GM12864 (cell line): ENCODE data around the gene IMMP2L.

Experiments
- DNase-seq: peaks from one replicate; pipeline ENCODE4 v3.0.0-alpha.2; 2011; ENCODE audit warnings: low read depth
- H3K4me3 ChIP-seq: 2 replicates; pipeline ENCODE4 v1.5.1; 2011; ENCODE audit warnings: mild to moderate bottlenecking, low read depth, low read length, control low read depth
- CTCF ChIP-seq: IDR thresholded peaks from 2 replicates; pipeline ENCODE4 v1.5.1; 2011; ENCODE audit warnings: low read depth, mild to moderate bottlenecking, moderate library complexity, low read length, control low read depth, inconsistent platforms; ENCODE audit errors: missing control alignments

Gene IMMP2L

GRCh38 chr7:110885474-110885873 is 676.8 kb downstream of the IMMP2L start:
- no peak for DNase-seq
- no peak overlapping the region for H3K4me3 ChIP-seq
- TF ChIP-seq CTCF: no peak

GRCh38 chr7:110881721-110882120 is 680.6 kb downstream of the IMMP2L start:
- no peak for TF ChIP-seq CTCF
- no peak overlapping the region for H3K4me3 ChIP-seq
- DNase-seq: no peak

- no peak for TF ChIP-seq CTCF
- DNase-seq: no peak
- no peak overlapping the region for H3K4me3 ChIP-seq
Observed at GRCh38 chr7:110880971-110881370, 681.3 kb downstream of the IMMP2L start.

GRCh38 chr7:110877016-110877415 is 685.3 kb downstream of the IMMP2L start:
- no peak overlapping the region for H3K4me3 ChIP-seq
- DNase-seq: no peak
- no peak for TF ChIP-seq CTCF

- no peak for DNase-seq
- H3K4me3 ChIP-seq: no peak overlapping the region
- TF ChIP-seq CTCF: no peak
Observed at GRCh38 chr7:110875346-110875745, 686.9 kb downstream of the IMMP2L start.

GRCh38 chr7:110871856-110872255 is 690.4 kb downstream of the IMMP2L start:
- no peak for TF ChIP-seq CTCF
- DNase-seq: no peak
- H3K4me3 ChIP-seq: no peak overlapping the region

- TF ChIP-seq CTCF: no peak
- H3K4me3 ChIP-seq: no peak overlapping the region
- DNase-seq: no peak
Observed at GRCh38 chr7:110870926-110871325, 691.4 kb downstream of the IMMP2L start.
